Measurements from ENCODE around the gene PCDHA8.
"Not testable (repeated sequence)": the region's sequence is repeated elsewhere in the genome, so short reads cannot be mapped to it uniquely, and the experiment has no call there.

Gene PCDHA8

GRCh38 chr5:140869555-140869886 lies 28.5 kb downstream of the PCDHA8 start:
- no peak for TF ChIP-seq CTCF (IDR thresholded peaks at IDR 0.05; ENCODE audit: low read depth, low read length)
- H3K4me3 ChIP-seq (ENCODE audit: low read depth, low read length) = no peak overlapping the region
- no peak for DNase-seq (ENCODE audit: low read depth, low spot score)
- in situ Hi-C loops (cut with HindIII; ENCODE audit: low sequenced_read_pairs) = no loop called here

DNA sequence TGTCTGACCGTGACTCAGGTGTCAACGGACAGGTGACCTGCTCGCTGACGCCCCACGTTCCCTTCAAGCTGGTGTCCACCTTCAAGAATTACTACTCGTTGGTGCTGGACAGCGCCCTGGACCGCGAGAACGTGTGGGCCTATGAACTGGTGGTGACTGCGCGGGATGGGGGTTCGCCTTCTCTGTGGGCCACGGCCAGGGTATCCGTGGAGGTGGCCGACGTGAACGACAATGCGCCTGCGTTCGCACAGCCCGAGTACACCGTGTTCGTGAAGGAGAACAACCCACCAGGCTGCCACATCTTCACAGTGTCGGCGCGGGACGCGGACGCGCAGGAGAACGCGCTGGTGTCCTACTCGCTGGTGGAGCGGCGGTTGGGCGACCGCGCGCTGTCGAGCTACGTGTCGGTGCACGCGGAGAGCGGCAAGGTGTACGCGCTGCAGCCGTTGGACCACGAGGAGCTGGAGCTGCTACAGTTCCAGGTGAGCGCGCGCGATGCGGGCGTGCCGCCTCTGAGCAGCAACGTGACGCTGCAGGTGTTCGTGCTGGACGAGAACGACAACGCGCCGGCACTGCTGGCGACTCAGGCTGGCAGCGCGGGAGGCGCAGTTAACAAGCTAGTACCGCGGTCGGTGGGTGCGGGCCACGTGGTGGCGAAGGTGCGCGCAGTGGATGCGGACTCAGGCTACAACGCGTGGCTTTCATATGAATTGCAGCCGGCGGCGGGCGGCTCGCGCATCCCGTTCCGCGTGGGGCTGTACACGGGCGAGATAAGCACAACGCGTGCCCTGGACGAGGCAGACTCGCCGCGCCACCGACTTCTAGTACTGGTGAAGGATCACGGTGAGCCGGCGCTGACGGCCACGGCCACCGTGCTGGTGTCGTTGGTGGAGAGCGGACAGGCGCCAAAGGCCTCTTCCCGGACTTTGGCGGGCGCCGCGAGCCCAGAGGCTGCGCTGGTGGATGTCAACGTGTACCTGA lies 29.5 kb downstream of the PCDHA8 start:
- H3K4me3 ChIP-seq (ENCODE audit: low read depth, low read length) = no peak overlapping the region
- in situ Hi-C loops (cut with HindIII; ENCODE audit: low sequenced_read_pairs) = no loop called here

DNA sequence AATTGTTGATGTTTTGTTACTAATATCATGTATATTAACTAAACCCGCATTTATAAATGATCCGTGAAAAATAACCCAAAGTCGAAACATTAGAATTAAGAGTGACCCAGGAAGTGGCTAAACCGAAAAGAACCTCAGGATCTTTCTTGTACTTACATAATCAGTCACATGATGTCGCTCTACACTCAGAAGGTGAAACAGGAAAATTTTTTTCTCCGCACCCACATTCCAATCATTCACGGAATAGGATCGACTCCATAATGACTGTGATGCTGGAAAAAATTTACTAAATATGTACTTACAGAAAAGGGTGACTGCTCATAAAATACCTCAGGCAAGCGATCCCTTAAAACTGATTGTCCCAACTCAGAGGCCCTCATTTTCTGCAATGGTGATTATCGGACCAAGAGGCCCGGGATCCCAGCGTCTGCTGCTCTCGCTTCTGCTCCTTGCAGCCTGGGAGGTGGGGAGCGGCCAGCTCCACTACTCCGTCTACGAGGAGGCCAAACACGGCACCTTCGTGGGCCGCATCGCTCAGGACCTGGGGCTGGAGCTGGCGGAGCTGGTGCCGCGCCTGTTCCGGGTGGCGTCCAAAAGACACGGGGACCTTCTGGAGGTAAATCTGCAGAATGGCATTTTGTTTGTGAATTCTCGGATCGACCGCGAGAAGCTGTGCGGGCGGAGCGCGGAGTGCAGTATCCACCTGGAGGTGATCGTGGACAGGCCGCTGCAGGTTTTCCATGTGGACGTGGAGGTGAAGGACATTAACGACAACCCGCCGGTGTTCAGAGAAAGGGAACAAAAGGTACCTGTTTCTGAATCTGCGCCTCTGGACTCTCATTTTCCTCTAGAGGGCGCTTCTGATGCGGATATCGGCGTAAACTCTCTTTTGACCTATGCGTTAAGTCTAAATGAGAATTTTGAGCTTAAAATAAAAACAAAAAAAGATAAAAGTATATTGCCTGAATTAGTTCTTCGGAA lies 34.4 kb downstream of the PCDHA8 start, which contains the start of gene PCDHA12:
Gene PCDHA12, plus strand, starts transcription at position 224 of the 981 bp plus-strand sequence. Its CDS starts 165 bp downstream, at position 389.
- DNase-seq (ENCODE audit: low read depth, low spot score) = no peak
- no peak within 1 kb of the TSS for H3K4me3 ChIP-seq (ENCODE audit: low read depth, low read length)
- TF ChIP-seq CTCF (IDR thresholded peaks at IDR 0.05; ENCODE audit: low read depth, low read length) = no peak
- in situ Hi-C loops (cut with HindIII; ENCODE audit: low sequenced_read_pairs) = no loop called here

More for the DNA sequence above, 29.5 kb downstream of the PCDHA8 start:
- no peak for TF ChIP-seq CTCF (IDR thresholded peaks at IDR 0.05; ENCODE audit: low read depth, low read length)
- no peak for DNase-seq (ENCODE audit: low read depth, low spot score)

DNA sequence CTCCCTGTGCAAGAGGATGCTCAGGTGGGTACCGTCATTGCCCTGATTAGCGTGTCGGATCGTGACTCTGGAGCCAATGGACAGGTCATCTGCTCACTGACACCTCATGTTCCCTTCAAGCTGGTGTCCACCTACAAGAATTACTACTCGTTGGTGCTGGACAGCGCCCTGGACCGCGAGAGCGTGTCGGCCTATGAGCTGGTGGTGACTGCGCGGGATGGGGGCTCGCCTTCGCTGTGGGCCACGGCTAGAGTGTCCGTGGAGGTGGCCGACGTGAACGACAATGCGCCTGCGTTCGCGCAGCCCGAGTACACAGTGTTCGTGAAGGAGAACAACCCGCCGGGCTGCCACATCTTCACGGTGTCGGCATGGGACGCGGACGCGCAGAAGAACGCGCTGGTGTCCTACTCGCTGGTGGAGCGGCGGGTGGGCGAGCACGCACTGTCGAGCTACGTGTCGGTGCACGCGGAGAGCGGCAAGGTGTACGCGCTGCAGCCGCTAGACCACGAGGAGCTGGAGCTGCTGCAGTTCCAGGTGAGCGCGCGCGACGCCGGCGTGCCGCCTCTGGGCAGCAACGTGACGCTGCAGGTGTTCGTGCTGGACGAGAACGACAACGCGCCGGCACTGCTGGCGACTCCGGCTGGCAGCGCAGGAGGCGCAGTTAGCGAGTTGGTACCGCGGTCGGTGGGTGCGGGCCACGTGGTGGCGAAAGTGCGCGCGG lies 35.7 kb downstream of the PCDHA8 start:
- in situ Hi-C loops (cut with HindIII; ENCODE audit: low sequenced_read_pairs); DNase-seq (ENCODE audit: low read depth, low spot score); H3K4me3 ChIP-seq (ENCODE audit: low read depth, low read length): not testable (repeated sequence)

DNA sequence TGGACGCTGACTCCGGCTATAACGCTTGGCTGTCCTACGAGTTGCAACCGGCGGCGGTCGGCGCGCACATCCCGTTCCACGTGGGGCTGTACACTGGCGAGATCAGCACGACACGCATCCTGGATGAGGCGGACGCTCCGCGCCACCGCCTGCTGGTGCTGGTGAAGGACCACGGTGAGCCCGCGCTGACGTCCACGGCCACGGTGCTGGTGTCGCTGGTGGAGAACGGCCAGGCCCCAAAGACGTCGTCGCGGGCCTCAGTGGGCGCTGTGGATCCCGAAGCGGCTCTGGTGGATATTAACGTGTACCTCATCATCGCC lies 36.2 kb downstream of the PCDHA8 start:
- no peak for TF ChIP-seq CTCF (IDR thresholded peaks at IDR 0.05; ENCODE audit: low read depth, low read length)
- in situ Hi-C loops (cut with HindIII; ENCODE audit: low sequenced_read_pairs) = no loop called here
- H3K4me3 ChIP-seq (ENCODE audit: low read depth, low read length) = no peak overlapping the region
- no peak for DNase-seq (ENCODE audit: low read depth, low spot score)

GRCh38 chr5:140881889-140882590 lies 41.1 kb downstream of the PCDHA8 start, which contains the start of gene PCDHA13:
Gene PCDHA13, plus strand, starts transcription at chr5:140882124. Its CDS starts 145 bp downstream, at chr5:140882269.
- DNase-seq (ENCODE audit: low read depth, low spot score) = no peak
- in situ Hi-C loops (cut with HindIII; ENCODE audit: low sequenced_read_pairs) = no loop called here
- no peak within 1 kb of the TSS for H3K4me3 ChIP-seq (ENCODE audit: low read depth, low read length)
- TF ChIP-seq CTCF (IDR thresholded peaks at IDR 0.05; ENCODE audit: low read depth, low read length) = no peak
